NCI-H2081 (cell line): Measurements from ENCODE around the gene LPCAT2.
"Not testable (repeated sequence)": the region's sequence is repeated elsewhere in the genome, so short reads cannot be mapped to it uniquely, and the experiment has no call there.

Source experiments
- DNase-seq, 2 experiments: peaks; one replicate each; lab custom pipeline; 2025; lab: John Stamatoyannopoulos, UW

LPCAT2 gene

GRCh38 chr16:55605754-55606336, 97.0 kb downstream of the LPCAT2 start:
- no peak for DNase-seq

DNA sequence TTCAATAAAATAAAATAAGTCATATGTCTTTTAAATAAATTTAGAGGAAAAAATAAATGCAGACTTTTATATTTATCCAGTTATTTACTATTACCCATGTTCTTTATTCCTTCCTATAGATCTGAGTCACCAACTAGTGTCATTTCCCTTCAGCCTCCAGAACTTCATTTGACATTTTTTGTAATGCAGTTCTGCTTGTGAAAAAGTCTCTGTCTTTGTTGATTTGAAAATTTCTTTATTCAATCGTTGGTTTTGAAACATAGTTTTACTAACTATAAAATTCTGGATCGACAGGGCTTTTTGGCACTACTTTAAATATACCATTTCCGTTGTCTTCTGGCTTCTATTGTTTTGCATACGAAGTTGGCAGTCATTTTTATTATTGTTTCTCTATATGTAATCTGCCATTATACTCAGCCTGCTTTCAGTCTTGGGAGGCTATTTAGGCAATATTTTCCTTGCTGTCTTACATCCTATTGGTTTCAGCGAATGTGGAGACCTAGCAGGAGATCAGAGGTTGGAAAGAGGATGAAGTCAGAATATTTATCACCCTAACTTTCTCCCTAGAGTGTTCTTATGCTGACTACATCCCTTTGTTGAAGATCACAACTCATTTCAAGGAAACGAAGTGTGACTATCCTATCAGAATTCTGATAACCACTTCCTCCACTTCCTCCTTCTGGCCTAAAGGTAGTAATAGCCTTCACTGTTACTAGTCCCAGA, 104.9 kb downstream of the LPCAT2 start:
- no peak for DNase-seq

DNA sequence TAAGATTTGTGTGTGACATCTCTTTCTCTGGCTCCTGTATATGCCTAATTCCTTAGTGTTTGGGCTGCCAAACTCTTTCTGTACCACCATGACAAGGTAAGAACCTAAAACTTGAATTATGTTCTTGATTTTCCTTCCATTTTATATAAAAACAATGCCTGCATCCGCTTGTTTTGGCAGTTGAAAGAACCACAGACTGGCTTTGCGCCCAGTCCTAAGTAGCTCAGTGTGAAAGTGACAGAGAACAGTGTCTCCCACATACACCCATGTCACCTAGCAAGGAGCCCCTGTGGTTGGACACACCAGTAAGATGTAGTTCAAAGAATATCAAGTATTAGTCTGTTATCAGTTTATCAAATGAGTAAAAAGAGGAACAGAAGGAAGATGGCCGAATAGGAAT, 106.2 kb downstream of the LPCAT2 start:
- no peak for DNase-seq

DNA sequence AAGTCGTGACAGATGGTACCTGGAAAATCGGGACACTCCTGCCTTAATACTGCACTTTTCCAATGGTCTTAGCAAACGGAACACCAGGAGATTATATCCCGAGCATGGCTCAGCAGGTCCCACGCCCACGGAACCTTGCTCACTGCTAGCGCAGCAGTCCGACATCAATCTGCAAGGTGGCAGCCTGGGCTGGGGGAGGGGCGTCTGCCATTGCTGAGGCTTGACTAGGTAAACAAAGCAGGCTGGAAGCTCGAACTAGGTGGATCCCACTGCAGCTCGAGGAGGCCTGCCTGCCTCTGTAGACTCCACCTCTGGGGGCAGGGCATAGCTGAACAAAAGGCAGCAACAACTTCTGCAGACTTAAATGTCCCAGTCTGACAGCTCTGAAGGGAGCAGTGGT, 106.8 kb downstream of the LPCAT2 start:
- DNase-seq: not testable (repeated sequence)

GRCh38 chr16:55621771-55622170, 112.9 kb downstream of the LPCAT2 start:
- DNase-seq: no peak

- no peak for DNase-seq
These were observed 113.4 kb downstream of the LPCAT2 start for GRCh38 chr16:55622272-55622671.

DNA sequence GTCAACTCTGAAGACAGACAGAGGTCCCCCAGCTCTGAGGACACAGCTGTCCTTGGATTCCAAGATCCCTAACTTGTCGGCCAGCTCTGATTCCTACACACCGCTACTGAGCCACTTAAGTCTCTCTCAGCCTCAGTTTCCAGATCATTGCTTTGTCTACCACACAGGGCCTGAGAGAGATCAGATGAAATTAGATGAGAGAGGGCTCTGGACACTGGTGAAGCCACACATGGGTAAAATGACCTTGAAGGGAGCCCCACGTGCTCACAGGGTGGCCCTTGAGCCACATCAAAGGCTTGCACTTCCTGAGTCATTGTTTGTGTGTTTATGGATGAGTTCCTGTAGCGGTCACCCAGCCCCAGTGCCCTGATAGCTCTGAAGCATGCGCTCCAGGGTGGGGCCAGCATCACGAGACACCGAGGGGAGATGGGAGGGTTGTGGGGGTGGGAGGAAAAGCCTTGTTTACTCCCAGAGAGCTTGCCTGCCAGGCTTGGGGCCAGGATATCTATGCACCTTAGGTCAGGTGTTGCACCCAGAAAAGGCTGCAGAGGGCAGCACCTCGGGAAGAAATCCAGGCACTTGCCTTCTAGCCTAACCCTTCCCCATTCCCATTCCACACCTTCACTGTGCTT, 114.2 kb downstream of the LPCAT2 start:
- DNase-seq: no peak

DNA sequence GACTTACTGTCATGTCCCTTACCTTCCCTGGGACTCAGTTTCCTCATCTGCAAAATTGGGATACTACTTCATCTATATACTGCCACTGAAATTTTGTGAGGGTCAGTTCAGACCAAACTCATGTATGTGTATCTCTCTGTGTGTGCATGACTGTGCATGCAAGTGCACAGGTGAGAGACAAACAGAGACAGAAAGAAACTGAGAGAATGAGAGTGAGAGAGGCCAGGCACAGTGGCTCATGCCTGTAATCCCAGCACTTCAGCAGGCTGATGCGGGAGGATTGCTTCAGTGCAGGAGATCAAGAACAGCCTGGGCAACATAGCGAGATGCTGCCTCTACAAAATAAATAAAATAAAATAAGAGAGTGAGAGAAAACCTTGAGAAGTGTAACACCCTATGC, 114.8 kb downstream of the LPCAT2 start:
- DNase-seq: no peak

DNA sequence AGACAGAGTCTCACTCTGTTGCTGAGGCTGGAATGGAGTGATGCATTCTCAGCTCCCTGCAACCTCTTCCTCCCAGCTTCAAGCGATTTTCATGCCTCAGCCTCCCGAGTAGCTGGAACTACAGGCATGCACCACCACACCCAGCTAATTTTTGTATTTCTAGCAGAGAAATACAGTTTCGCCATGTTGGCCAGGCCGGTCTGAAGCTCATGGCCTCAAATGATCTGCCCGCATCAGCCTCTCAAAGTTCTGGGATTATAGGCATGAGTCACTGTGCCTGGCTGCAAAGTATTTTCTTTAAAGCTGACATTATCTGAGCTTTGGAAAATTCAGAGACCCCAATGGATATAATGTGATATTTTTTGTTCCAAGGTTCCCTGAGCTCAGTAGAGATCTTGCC, 115.8 kb downstream of the LPCAT2 start:
- DNase-seq: no peak

DNA sequence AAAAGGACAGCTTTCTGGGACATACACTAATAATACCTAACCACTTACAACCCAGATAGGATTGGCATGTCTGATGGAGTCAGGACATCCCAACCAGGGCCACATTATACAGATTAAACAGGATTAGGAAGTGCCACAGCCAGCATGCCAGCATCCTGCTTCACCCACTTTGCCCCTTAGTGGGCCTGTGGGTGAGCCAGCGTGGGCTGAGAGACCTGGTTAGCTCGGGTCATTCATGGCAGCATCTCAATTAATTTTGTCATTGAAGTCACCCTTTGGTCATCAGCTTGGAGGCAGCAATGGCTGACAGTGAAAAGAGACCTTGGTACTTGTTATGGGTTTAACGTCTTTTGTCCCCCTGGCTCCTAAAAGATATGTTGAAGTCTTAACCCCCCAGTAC, 117.0 kb downstream of the LPCAT2 start:
- DNase-seq: no peak

DNA sequence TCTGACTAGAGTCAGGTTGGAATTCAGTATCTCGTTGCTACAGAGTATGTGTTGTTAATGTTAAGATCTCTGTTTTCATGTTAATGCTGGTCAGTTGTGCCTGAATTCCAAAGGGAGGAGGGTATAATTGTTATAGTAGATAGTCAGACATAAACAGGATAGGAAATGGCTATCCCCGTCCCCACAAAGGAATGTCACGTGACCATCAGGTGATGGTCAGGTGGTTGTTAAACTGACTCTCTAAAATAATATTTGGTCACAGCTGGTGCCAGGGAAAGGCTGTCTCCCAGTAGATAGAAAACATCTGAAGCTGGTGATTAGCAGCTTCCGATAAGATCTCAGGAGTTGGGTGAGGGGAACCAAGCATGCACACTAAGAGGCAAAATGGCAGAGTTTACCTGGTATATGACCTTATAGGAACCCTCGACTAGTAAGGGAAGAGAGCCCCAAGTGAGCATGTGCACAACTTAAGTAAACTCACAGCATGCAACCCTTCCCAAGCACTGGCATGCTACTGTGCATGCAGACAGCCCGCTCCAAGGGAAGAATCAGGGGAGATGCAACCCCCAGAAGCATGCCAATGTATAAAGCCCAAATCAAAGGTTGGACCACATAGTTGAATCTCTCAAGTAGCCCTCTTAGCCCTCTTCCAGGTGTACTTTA, 119.6 kb downstream of the LPCAT2 start:
- DNase-seq: no peak

- no peak for DNase-seq
These were observed 121.9 kb downstream of the LPCAT2 start for GRCh38 chr16:55630774-55631173.

DNA sequence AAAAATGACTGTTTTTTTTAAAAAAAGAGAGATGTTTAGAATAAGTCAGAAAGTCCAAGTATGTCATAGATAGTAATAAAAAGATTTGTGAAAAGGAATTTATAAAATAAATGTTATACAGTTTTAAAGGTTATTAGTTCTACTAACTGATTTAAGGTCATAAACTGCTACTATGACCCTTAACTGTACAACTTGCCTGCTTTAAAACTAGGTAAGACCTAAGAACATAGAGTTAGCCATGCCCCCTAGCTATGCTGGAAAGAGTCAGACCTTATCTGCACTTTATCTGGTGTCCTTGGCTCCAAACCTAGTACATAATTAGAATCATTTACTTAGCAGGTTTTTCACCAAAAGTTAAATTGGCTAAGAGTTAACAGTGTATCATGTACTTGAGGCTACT, 123.4 kb downstream of the LPCAT2 start:
- no peak for DNase-seq

GRCh38 chr16:55634193-55634592, 125.3 kb downstream of the LPCAT2 start:
- DNase-seq: no peak
